Choroid plexus epithelial cell (primary cell): ENCODE data around the gene MCF2L2.
A peak's percentile ranks its signal among the peaks of the same experiment; 100 is the strongest.

Experiments
- DNase-seq: peaks from one replicate; pipeline ENCODE4 v3.0.0-alpha.2; 2010; ENCODE audit warnings: low read depth
- H3K4me3 ChIP-seq: 2 replicates; pipeline ENCODE4 v1.5.1; 2011; ENCODE audit warnings: low read depth, mild to moderate bottlenecking, control low read depth, low read length, moderate library complexity
- CTCF ChIP-seq: conservative IDR thresholded peaks from 2 replicates; pipeline ENCODE4 v1.5.1; 2011; ENCODE audit warnings: low read depth, mild to moderate bottlenecking, control low read depth, inconsistent platforms, low read length, moderate library complexity

MCF2L2 gene

GRCh38 chr3:183288117-183288516 lies 140.3 kb downstream of the MCF2L2 start:
- no peak for DNase-seq
- no peak for TF ChIP-seq CTCF
- H3K4me3 ChIP-seq: peak overlapping the region; percentile 42

GRCh38 chr3:183287301-183287971 lies 141.0 kb downstream of the MCF2L2 start:
- TF ChIP-seq CTCF: no peak
- DNase-seq: peak; percentile 98
- peak overlapping the region; percentile 42 for H3K4me3 ChIP-seq

- no peak for TF ChIP-seq CTCF
- DNase-seq: peak; percentile 99
- H3K4me3 ChIP-seq: no peak overlapping the region
These were observed 142.5 kb downstream of the MCF2L2 start for GRCh38 chr3:183285828-183286457.

GRCh38 chr3:183285318-183285717 lies 143.1 kb downstream of the MCF2L2 start:
- H3K4me3 ChIP-seq: no peak overlapping the region
- peak; percentile 43 for DNase-seq

GRCh38 chr3:183284570-183284969 lies 143.8 kb downstream of the MCF2L2 start:
- no peak overlapping the region for H3K4me3 ChIP-seq
- no peak for TF ChIP-seq CTCF
- DNase-seq: no peak

More at GRCh38 chr3:183285318-183285717, 143.1 kb downstream of the MCF2L2 start:
- no peak for TF ChIP-seq CTCF

GRCh38 chr3:183283886-183284285 lies 144.5 kb downstream of the MCF2L2 start:
- no peak for DNase-seq
- H3K4me3 ChIP-seq: no peak overlapping the region
- no peak for TF ChIP-seq CTCF
